ENCODE data around the gene VRK1.

DNA sequence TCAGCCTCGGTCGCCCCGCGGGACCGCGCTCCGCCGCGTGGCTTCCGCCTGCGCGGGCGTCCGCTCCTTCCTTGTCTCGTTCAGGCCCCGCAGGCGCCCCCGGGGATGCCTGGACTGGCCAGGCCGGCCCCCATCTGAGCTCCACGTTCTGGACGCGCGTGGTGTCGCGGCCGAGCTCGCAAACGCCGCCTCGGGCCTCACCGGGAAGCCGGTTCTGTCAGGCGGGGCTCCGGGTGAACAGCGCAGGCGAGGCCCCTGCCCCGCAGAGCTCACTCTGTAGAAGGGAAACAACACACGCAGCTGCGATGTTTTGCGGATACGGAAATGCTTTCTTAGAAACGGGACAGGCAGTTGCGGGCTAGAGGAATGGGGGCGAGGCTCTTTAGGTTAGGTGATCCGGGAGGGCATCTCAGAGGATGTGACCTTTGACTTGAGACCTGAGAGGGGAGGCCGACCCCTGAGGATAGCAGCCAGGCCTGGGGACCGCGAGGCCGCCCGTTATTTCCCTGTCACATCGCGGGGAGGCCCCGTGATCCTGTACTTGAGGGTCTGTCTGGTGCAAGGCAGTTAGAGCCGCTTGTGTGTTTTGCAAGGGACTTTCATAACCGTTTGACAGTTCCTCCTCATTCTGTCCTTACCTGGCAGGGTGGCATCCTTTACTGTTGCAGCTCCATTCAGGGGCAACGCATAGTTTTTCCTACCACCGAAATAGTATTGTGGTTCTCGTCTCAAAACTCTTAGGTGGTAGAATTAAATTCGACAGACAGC is 584 bp downstream of the VRK1 start:
- no peak for TF ChIP-seq POLR2AphosphoS5 (IDR thresholded peaks at IDR 0.05; ENCODE audit: borderline replicate concordance, low read depth, low read length)
- no peak for TF ChIP-seq EZH2 (IDR thresholded peaks at IDR 0.05)

Data from SK-N-MC (cell line).